Neuron (in vitro differentiated cells): ENCODE data around the gene MMP21.

ENCODE experiments used
- H2AFZ ChIP-seq: one replicate; pipeline ENCODE4 v1.6.1; 2013; ENCODE audit warnings: low read depth, mild to moderate bottlenecking, inconsistent platforms, low read length, moderate library complexity
- H3K27me3 ChIP-seq: one replicate; pipeline ENCODE4 v1.6.1; 2013; ENCODE audit warnings: low read length; ENCODE audit not compliant: insufficient read depth
- H3K36me3 ChIP-seq: one replicate; pipeline ENCODE4 v1.6.1; 2013; ENCODE audit warnings: low read length; ENCODE audit not compliant: insufficient read depth
- H3K4me1 ChIP-seq: one replicate; pipeline ENCODE4 v1.6.1; 2013; ENCODE audit warnings: low read length; ENCODE audit not compliant: insufficient read depth
- H3K4me3 ChIP-seq: 2 replicates; pipeline ENCODE4 v1.5.1; 2013; ENCODE audit warnings: mild to moderate bottlenecking, low read length, moderate library complexity
- H3K9me3 ChIP-seq: one replicate; pipeline ENCODE4 v1.6.1; 2013; ENCODE audit warnings: low read length

Gene MMP21

GRCh38 chr10:125802131-125802530 lies 26.5 kb upstream of the MMP21 start:
- H3K36me3 ChIP-seq, result peaks cover 20% of the 10 kb centered on the region
- no peak overlapping the region for H3K4me3 ChIP-seq
- H3K9me3 ChIP-seq, result peaks cover 4% of the 10 kb centered on the region
- H3K27me3 ChIP-seq, result no peaks in the 10 kb centered on the region
- H2AFZ ChIP-seq, result no peak overlapping the region
- H3K4me1 ChIP-seq, result no peaks in the 10 kb centered on the region

GRCh38 chr10:125801574-125801973 lies 26.0 kb upstream of the MMP21 start:
- Histone ChIP-seq H3K4me3 (no peak overlapping the region), H3K9me3 (peaks cover 4% of the 10 kb centered on the region), H3K4me1 (no peaks in the 10 kb centered on the region), H3K36me3 (peaks cover 19% of the 10 kb centered on the region), H3K27me3 (no peaks in the 10 kb centered on the region), H2AFZ (no peak overlapping the region)

GRCh38 chr10:125799451-125800182 lies 24.0 kb upstream of the MMP21 start:
- Histone ChIP-seq H3K4me1 (no peaks in the 10 kb centered on the region), H3K36me3 (peaks cover 13% of the 10 kb centered on the region), H3K27me3 (no peaks in the 10 kb centered on the region)

GRCh38 chr10:125797994-125798662 lies 22.5 kb upstream of the MMP21 start:
- no peak overlapping the region for H2AFZ ChIP-seq
- H3K9me3 ChIP-seq, result peaks cover 2% of the 10 kb centered on the region
- H3K27me3 ChIP-seq, result no peaks in the 10 kb centered on the region
- no peak overlapping the region for H3K4me3 ChIP-seq
- no peaks in the 10 kb centered on the region for H3K4me1 ChIP-seq
- H3K36me3 ChIP-seq, result peaks cover 22% of the 10 kb centered on the region

More at GRCh38 chr10:125799451-125800182, 24.0 kb upstream of the MMP21 start:
- H3K9me3 ChIP-seq, result peaks cover 4% of the 10 kb centered on the region
- no peak overlapping the region for H3K4me3 ChIP-seq
- H2AFZ ChIP-seq, result no peak overlapping the region

GRCh38 chr10:125797424-125797823 lies 21.8 kb upstream of the MMP21 start:
- H3K4me1 ChIP-seq, result no peaks in the 10 kb centered on the region
- peaks cover 24% of the 10 kb centered on the region for H3K36me3 ChIP-seq
- no peak overlapping the region for H2AFZ ChIP-seq
- no peak overlapping the region for H3K4me3 ChIP-seq
- H3K27me3 ChIP-seq, result no peaks in the 10 kb centered on the region
- peaks cover 2% of the 10 kb centered on the region for H3K9me3 ChIP-seq

- Histone ChIP-seq H3K4me1 (no peaks in the 10 kb centered on the region), H3K4me3 (no peak overlapping the region), H3K27me3 (no peaks in the 10 kb centered on the region), H3K9me3 (no peaks in the 10 kb centered on the region), H2AFZ (no peak overlapping the region), H3K36me3 (peaks cover 31% of the 10 kb centered on the region)
Observed at GRCh38 chr10:125795637-125796190, 20.1 kb upstream of the MMP21 start.

- peaks cover 31% of the 10 kb centered on the region for H3K36me3 ChIP-seq
- no peaks in the 10 kb centered on the region for H3K9me3 ChIP-seq
- no peak overlapping the region for H3K4me3 ChIP-seq
- H3K27me3 ChIP-seq, result no peaks in the 10 kb centered on the region
- no peak overlapping the region for H2AFZ ChIP-seq
- no peaks in the 10 kb centered on the region for H3K4me1 ChIP-seq
Observed at GRCh38 chr10:125795128-125795527, 19.5 kb upstream of the MMP21 start.

GRCh38 chr10:125792342-125793300 lies 17.0 kb upstream of the MMP21 start:
- Histone ChIP-seq H2AFZ (no peak overlapping the region), H3K27me3 (no peaks in the 10 kb centered on the region), H3K9me3 (no peaks in the 10 kb centered on the region), H3K4me3 (no peak overlapping the region), H3K36me3 (peaks cover 41% of the 10 kb centered on the region), H3K4me1 (no peaks in the 10 kb centered on the region)

- Histone ChIP-seq H3K4me1 (no peaks in the 10 kb centered on the region), H3K9me3 (no peaks in the 10 kb centered on the region), H2AFZ (no peak overlapping the region), H3K36me3 (peaks cover 25% of the 10 kb centered on the region), H3K4me3 (no peak overlapping the region), H3K27me3 (no peaks in the 10 kb centered on the region)
Observed at GRCh38 chr10:125788156-125789034, 12.8 kb upstream of the MMP21 start.

- Histone ChIP-seq H3K27me3 (no peaks in the 10 kb centered on the region), H3K9me3 (no peaks in the 10 kb centered on the region), H3K4me3 (no peak overlapping the region), H3K4me1 (peaks cover 11% of the 10 kb centered on the region), H3K36me3 (peaks cover 10% of the 10 kb centered on the region), H2AFZ (no peak overlapping the region)
Observed at GRCh38 chr10:125785791-125786190, 10.2 kb upstream of the MMP21 start.

- Histone ChIP-seq H3K4me1 (peaks cover 11% of the 10 kb centered on the region), H3K9me3 (no peaks in the 10 kb centered on the region), H3K27me3 (no peaks in the 10 kb centered on the region), H3K36me3 (peaks cover 4% of the 10 kb centered on the region), H2AFZ (no peak overlapping the region), H3K4me3 (no peak overlapping the region)
Observed at GRCh38 chr10:125783957-125784356, 8.3 kb upstream of the MMP21 start.

- Histone ChIP-seq H3K36me3 (no peaks in the 10 kb centered on the region), H3K4me1 (peaks cover 11% of the 10 kb centered on the region), H3K4me3 (no peak overlapping the region), H3K9me3 (no peaks in the 10 kb centered on the region), H2AFZ (no peak overlapping the region), H3K27me3 (no peaks in the 10 kb centered on the region)
Observed at GRCh38 chr10:125783408-125783807, 7.8 kb upstream of the MMP21 start.
